KBM-7 (cell line): ENCODE measurements around the gene CD86.
"Not testable (repeated sequence)": the region's sequence is repeated elsewhere in the genome, so short reads cannot be mapped to it uniquely, and the experiment has no call there.

Experiments used
- DNase-seq: peaks from one replicate; pipeline ENCODE4 v3.0.0-alpha.2; 2015
- in situ Hi-C: fragments of 300-500 bp; cut with MboI; formaldehyde crosslinking; loops from 2 replicates; pipeline ENCODE4 v1.14.3; 2020; ENCODE audit warnings: low sequenced_read_pairs, low pct_unique_long_range_greater_than_20kb, mixed read lengths

Gene CD86

GRCh38 chr3:122055215-122055614 lies at the start of gene CD86:
CD86 (plus strand) TSS chr3:122055362; CDS start chr3:122055490, 128 bp downstream.
- in situ Hi-C loops, result no loop called here
- DNase-seq, result peak; percentile 90

GRCh38 chr3:122006267-122006666 lies 48.9 kb upstream of the CD86 start:
- DNase-seq, result no peak
- in situ Hi-C loops, result no loop called here

- in situ Hi-C loops, result no loop called here
These were observed 47.0 kb upstream of the CD86 start for GRCh38 chr3:122008166-122008565.

GRCh38 chr3:122010506-122010905 lies 44.7 kb upstream of the CD86 start:
- in situ Hi-C loops, result no loop called here
- no peak for DNase-seq

More at GRCh38 chr3:122008166-122008565, 47.0 kb upstream of the CD86 start:
- no peak for DNase-seq

GRCh38 chr3:122011396-122011795 lies 43.8 kb upstream of the CD86 start:
- in situ Hi-C loops, result no loop called here

GRCh38 chr3:122012821-122013220 lies 42.3 kb upstream of the CD86 start:
- in situ Hi-C loops, result no loop called here
- no peak for DNase-seq

More at GRCh38 chr3:122011396-122011795, 43.8 kb upstream of the CD86 start:
- no peak for DNase-seq

GRCh38 chr3:122013448-122013925 lies 41.7 kb upstream of the CD86 start:
- in situ Hi-C loops, result no loop called here
- DNase-seq, result no peak

- in situ Hi-C loops, result no loop called here
These were observed 40.4 kb upstream of the CD86 start for GRCh38 chr3:122014741-122015140.

GRCh38 chr3:122019493-122019892 lies 35.7 kb upstream of the CD86 start:
- in situ Hi-C loops, result no loop called here
- DNase-seq, result no peak

More at GRCh38 chr3:122014741-122015140, 40.4 kb upstream of the CD86 start:
- no peak for DNase-seq

- in situ Hi-C loops, result no loop called here
- DNase-seq, result no peak
These were observed 34.1 kb upstream of the CD86 start for GRCh38 chr3:122021037-122021436.

GRCh38 chr3:122021811-122022401 lies 33.3 kb upstream of the CD86 start, which contains the start of gene ILDR1:
ILDR1 (minus strand) TSS chr3:122022247; CDS start chr3:122022077, 170 bp downstream.
- in situ Hi-C loops, result no loop called here
- no peak for DNase-seq

GRCh38 chr3:122023335-122023910 lies 31.7 kb upstream of the CD86 start:
- in situ Hi-C loops, result no loop called here
- peak; percentile 47 for DNase-seq

GRCh38 chr3:122024800-122025199 lies 30.4 kb upstream of the CD86 start:
- no peak for DNase-seq
- in situ Hi-C loops, result no loop called here

GRCh38 chr3:122025296-122025695 lies 29.9 kb upstream of the CD86 start:
- no peak for DNase-seq
- in situ Hi-C loops, result no loop called here

- in situ Hi-C loops, result no loop called here
- DNase-seq, result peak; percentile 35
These were observed 24.6 kb upstream of the CD86 start for GRCh38 chr3:122030381-122031122.

GRCh38 chr3:122031123-122031468 lies 24.1 kb upstream of the CD86 start:
- no peak for DNase-seq
- in situ Hi-C loops, result no loop called here

GRCh38 chr3:122032531-122032930 lies 22.6 kb upstream of the CD86 start:
- in situ Hi-C loops, result no loop called here
- DNase-seq, result no peak

GRCh38 chr3:122033023-122033422 lies 22.1 kb upstream of the CD86 start:
- in situ Hi-C loops, result no loop called here
- no peak for DNase-seq

- DNase-seq, in situ Hi-C loops: not testable (repeated sequence)
These were observed 7.9 kb upstream of the CD86 start for GRCh38 chr3:122047296-122047695.

GRCh38 chr3:122047773-122048172 lies 7.4 kb upstream of the CD86 start:
- in situ Hi-C loops, DNase-seq: not testable (repeated sequence)
